Stimulated activated naive CD4-positive, alpha-beta T cell treated with Interleukin-2 at 50 U/mL for 16 hours (primary cell): Measurements from ENCODE around the gene SP6.

Experiments used
- DNase-seq: peaks from one replicate; lab custom pipeline; 2025; lab: John Stamatoyannopoulos, UW

Gene SP6

GRCh38 chr17:47856830-47857229 lies 5.9 kb upstream of the SP6 start:
- no peak for DNase-seq

- DNase-seq, result no peak
These were observed 4.8 kb upstream of the SP6 start for GRCh38 chr17:47855737-47856136.

- no peak for DNase-seq
These were observed 2.7 kb upstream of the SP6 start for GRCh38 chr17:47853616-47854015.

- DNase-seq, result no peak
These were observed 1.4 kb upstream of the SP6 start for GRCh38 chr17:47852113-47852949.

GRCh38 chr17:47851764-47852112 lies 775 bp upstream of the SP6 start:
- no peak for DNase-seq

DNA sequence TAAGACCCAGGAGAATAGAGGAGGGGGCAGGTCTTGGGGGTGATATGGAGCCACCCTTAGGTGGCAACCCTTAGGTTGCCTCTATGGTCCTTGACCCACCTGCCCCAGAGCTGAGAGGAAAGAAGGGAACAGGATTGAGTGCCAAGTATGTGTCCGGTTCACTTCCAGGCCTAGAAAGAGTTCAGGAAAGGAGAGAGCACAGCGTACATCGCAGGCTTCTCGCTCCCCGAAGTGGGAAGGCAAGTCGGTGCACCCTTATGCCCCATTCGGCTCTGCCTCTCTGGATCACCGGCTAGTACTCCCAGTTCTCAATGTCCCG lies 631 bp downstream of the SP6 start:
- DNase-seq, result no peak

DNA sequence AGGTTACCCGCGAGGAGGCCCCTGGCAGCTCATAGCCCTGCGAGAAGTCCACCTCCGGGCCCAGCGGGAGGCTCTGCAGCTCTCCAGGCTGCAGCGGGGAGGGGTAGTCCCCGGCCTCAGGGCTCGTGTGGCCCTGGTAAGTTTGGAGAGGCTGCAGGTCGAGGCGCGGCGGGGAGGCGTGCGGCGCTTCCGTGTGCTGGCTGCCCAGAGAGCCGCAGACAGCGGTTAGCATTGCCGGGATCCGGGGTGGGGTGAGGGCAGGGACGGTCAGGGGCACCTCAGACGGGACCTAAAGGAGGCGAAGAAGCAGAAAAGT lies 2.8 kb downstream of the SP6 start:
- no peak for DNase-seq

GRCh38 chr17:47847341-47848197 lies 3.4 kb downstream of the SP6 start:
- DNase-seq, result peak; percentile 8

- DNase-seq, result no peak
These were observed 4.1 kb downstream of the SP6 start for GRCh38 chr17:47846716-47847340.

DNA sequence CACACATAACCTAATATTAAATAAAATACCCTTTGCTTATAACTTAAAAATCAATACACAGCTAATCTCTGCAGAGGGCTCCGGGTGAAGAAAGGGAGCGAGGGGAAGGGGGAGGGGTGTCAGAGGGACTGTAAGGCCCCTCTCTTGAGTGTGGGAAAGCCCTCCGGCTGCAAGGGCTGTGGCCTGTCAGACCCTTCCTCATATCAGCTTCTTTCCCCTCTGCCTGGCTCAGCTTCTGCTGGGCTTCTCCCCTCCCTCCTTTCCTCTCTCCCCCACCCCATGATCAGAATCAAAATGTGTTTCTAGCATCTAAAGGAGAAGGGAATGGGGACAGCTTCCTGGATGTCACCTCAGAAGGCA lies 5.3 kb downstream of the SP6 start:
- DNase-seq, result no peak

DNA sequence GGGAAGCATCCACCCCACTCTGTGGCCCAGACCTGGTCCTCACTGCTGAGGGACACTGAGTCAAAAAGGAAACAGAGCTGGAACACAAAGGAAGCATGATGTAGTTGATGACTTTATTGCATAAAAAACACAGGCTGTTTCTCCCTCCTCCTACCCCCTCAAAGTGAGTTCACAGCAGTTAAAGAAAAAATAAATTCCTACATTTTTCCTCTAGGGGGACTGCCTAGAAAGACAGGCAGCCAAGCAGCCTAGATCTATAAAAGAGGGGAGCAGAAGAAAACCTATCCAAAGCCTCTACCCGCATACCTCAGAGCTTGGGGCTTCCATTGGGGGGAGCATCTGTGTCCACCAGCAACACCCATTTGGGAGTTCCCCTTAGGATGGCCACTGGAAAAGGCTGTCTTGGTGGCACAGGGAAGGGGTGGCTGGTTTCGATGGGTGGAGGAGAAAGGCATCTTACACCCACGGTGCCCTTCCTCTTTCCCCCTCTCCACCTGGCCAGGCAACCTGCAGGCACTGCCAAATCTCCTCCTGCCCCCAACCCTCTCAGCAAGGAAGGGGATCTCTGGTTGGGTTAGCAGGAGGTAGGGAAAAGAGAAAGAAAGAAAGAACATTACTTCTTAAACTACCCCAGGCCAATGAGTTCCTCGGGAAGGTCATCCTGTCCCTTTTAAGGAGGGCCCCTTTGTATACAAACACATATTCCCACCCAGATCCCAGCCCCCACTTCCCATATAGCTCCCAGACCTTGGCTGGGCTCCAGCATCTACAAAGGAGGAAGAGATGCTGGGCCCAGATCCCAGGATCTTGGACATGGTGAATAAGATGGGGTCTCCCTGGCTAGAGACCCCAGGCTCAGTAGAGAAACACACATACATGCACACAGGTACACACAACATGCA lies 5.9 kb downstream of the SP6 start:
- no peak for DNase-seq

DNA sequence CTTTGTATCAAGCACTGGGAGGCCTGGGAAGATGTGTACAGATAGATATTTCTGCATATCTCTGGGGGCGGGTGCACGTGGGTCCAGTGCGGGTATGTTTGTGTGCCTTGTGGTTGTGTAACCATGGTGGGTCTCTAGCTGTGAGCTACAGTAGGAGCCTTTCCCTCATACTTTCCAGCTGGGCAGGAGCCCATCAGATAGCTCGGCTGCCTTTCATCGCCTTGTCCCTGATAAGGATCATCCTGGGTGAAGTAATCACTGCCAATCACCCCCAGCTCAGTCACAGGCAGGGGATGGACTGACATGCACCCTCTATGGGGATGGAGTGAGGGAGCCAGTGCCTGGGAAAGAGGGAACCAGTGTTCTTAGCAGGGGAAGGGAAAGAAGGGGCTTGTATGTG lies 6.7 kb downstream of the SP6 start:
- no peak for DNase-seq

DNA sequence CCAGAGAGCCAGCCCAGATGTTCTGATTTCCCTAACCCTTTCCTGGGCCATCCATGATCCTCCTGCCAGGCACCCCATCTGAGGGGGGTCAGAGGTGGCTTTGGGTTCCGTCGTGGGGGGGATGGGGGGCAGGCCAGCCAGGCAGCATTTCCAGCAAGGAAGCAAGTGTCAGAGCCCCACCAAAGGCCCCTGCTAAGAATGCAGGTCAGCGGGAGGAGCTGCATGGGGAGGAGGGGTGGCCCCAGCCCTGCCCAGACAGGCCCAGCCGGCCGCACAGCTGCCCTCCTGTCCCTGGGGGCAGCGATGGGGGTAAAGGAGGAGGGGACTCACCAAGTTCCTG lies 7.6 kb downstream of the SP6 start:
- no peak for DNase-seq

GRCh38 chr17:47841488-47842291 lies 9.3 kb downstream of the SP6 start:
- DNase-seq, result no peak

DNA sequence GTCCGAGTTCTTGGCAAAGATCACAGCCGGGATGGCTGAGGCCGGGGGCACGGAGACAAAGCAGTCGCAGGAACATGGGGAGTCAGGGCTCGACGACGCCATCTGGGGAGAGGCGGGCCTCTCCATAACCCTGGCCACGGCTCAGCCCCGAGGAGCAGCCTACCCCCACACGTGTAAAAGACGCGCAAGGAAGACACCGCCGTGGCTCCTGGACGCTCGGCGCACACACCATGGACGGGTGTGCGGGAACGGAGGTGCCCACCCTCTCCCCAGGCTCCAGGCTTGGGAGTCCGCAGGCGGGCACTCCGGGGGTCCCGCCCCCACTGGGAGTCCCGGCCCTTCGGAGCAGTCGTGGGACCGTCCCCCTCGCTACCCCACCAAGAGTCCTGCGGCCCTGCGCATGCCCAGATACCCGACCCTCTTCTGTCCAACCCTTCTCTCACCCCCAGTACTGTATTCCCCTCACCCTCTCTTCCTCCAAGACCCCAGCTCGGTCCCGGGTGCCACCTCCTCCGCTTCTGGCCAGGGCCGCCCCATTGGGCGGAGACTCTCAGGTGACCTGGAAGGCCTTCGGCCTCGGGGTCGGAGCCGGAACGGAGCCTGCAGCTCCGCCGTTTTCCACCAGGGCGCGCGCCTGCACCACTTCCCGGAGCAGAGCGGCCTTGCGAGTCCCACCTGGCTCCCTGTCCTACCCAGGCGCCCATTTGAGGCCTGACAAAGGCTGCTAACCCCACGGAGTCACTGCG lies 10.0 kb downstream of the SP6 start, which contains the start of gene SCRN2:
SCRN2 (minus strand) TSS at position 532 of the 746 bp plus-strand sequence; CDS start at position 102, 430 bp downstream.
- DNase-seq, result peak; percentile 79

DNA sequence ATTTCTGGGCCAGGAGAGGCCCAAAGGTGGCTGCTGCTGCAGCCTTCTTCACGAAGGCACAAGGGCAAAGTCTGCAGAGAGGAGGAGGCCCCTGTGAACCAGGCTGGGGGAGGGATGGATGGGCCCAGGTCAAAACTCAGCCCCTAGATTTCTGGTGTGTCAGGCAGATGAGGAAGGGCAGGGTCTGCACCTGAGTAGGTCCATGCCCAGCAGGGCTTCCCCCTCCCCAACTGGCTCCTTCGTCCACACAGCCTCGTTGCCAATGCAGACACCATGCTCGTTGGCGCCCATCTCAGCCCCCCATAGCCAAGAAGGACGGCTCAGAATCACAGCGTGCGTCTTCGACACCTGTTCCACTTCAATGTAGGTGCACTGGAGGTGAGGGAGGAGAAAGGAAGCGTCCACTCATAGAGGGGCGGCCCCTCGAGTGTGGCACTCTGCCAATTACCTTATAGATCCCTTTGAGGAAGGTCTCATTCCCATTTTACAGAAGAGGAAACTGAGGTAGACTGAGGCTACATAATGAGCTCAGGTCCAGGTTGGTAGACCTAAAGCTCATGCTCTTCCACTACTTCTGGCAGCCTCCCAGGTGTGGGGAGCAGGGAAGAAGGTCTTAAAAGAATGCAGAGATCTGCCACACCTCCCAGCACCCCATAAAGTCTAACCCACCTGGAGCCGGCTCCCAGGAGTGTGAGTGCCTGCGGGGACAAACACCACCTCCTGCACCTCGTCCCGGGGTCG lies 10.8 kb downstream of the SP6 start:
- no peak for DNase-seq

DNA sequence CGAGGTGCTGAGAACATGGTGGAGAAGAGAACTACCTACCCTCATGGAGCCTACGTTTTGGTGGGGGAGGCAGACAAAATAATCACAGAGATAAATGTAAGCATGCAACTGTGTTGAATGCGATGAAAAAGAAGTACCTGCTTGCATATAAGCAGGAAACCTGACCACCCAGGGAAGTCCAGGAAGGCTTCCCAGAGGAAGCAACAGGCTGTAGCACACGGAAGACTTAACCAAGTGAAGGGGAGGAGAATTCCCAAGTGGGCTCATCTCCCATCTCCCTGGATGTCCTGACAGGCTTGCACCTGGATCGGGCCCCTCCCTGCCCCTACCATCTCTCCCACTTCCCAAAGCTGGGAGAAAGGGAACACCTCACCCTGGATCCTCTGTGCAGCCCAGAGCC lies 11.9 kb downstream of the SP6 start:
- no peak for DNase-seq

- DNase-seq, result no peak
These were observed 12.3 kb downstream of the SP6 start for GRCh38 chr17:47838636-47839035.

GRCh38 chr17:47837401-47838039 lies 13.4 kb downstream of the SP6 start:
- no peak for DNase-seq
